SK-N-SH treated with all-trans-retinoic acid at 6 μM for 48 hours (cell line): ENCODE data around the gene CREBBP.
"Not testable (repeated sequence)": the region's sequence is repeated elsewhere in the genome, so short reads cannot be mapped to it uniquely, and the experiment has no call there.

ENCODE experiments used
- ATAC-seq: fragments of 200-7000 bp; cut with Tn5 transposase; 3 replicates; pipeline ENCODE4 v1.9.1; 2020; ENCODE audit warnings: mild to moderate bottlenecking, moderate library complexity
- ARNTL ChIP-seq: fragments of 450-650 bp; formaldehyde crosslinking; IDR thresholded peaks from 2 replicates; pipeline ENCODE4 v1.5.0; 2020; ENCODE audit warnings: low read depth, mild to moderate bottlenecking, moderate library complexity, borderline replicate concordance
- BACH2 ChIP-seq: fragments of 250-450 bp; sonication (Bioruptor Pico); IDR thresholded peaks from 2 replicates; pipeline ENCODE4 v1.9.0; 2021; ENCODE audit warnings: mild to moderate bottlenecking, borderline replicate concordance
- CSDC2 ChIP-seq: fragments of 250-450 bp; sonication (Bioruptor Pico); IDR thresholded peaks from 2 replicates; pipeline ENCODE4 v1.5.0; 2020; ENCODE audit warnings: mild to moderate bottlenecking, moderate library complexity
- ESRRG ChIP-seq: fragments of 250-450 bp; sonication (Bioruptor Pico); IDR thresholded peaks from 2 replicates; pipeline ENCODE4 v1.6.1; 2021; ENCODE audit warnings: mild to moderate bottlenecking
- ISL1 ChIP-seq: fragments of 250-450 bp; sonication (Bioruptor Pico); IDR thresholded peaks from 2 replicates; pipeline ENCODE4 v2.1.2; 2022; ENCODE audit warnings: mild to moderate bottlenecking, moderate library complexity
- OSR1 ChIP-seq: fragments of 250-450 bp; sonication (Bioruptor Pico); IDR thresholded peaks from 2 replicates; pipeline ENCODE4 v1.8.0; 2022; ENCODE audit warnings: moderate library complexity, mild to moderate bottlenecking, inconsistent platforms
- SNAI2 ChIP-seq: fragments of 250-450 bp; sonication (Bioruptor Pico); IDR thresholded peaks from 2 replicates; pipeline ENCODE4 v1.5.0; 2020; ENCODE audit warnings: mild to moderate bottlenecking, moderate library complexity
- ZC3H10 ChIP-seq: fragments of 250-450 bp; sonication (Bioruptor Pico); IDR thresholded peaks from 2 replicates; pipeline ENCODE4 v1.5.1; 2021; ENCODE audit warnings: mild to moderate bottlenecking, moderate library complexity
- ZFP30 ChIP-seq: fragments of 450-650 bp; formaldehyde crosslinking; IDR thresholded peaks from 2 replicates; pipeline ENCODE4 v1.5.0; 2022; ENCODE audit warnings: mild to moderate bottlenecking, moderate library complexity
- ZNF565 ChIP-seq: fragments of 450-650 bp; formaldehyde crosslinking; conservative IDR thresholded peaks from 2 replicates; pipeline ENCODE4 v1.5.0; 2020; ENCODE audit warnings: low read depth, mild to moderate bottlenecking, moderate library complexity
- ZNF70 ChIP-seq: fragments of 450-650 bp; formaldehyde crosslinking; IDR thresholded peaks from 2 replicates; pipeline ENCODE4 v1.5.0; 2020; ENCODE audit warnings: mild to moderate bottlenecking, moderate library complexity
- ZNF8 ChIP-seq: fragments of 450-650 bp; formaldehyde crosslinking; IDR thresholded peaks from 2 replicates; pipeline ENCODE4 v1.5.0; 2020; ENCODE audit warnings: mild to moderate bottlenecking, moderate library complexity
- TF ChIP-seq, protein P1 (sequence below): fragments of 250-450 bp; sonication (Bioruptor Pico); IDR thresholded peaks from 2 replicates; pipeline ENCODE4 v1.5.0; 2020; ENCODE audit warnings: mild to moderate bottlenecking, moderate library complexity
- TF ChIP-seq, protein P2 (sequence below): fragments of 250-450 bp; sonication (Bioruptor Pico); IDR thresholded peaks from 2 replicates; pipeline ENCODE4 v1.8.0; 2020; ENCODE audit warnings: mild to moderate bottlenecking, moderate library complexity, borderline replicate concordance
- TF ChIP-seq, protein P3 (sequence below): fragments of 250-450 bp; sonication (Bioruptor Pico); IDR thresholded peaks from 2 replicates; pipeline ENCODE4 v1.8.0; 2021; ENCODE audit warnings: low read depth, mild to moderate bottlenecking, moderate library complexity, borderline replicate concordance
- TF ChIP-seq, protein P4 (sequence below): fragments of 250-450 bp; sonication (Bioruptor Pico); IDR thresholded peaks from 2 replicates; pipeline ENCODE4 v1.5.1; 2021; ENCODE audit warnings: mild to moderate bottlenecking, moderate library complexity

CREBBP gene

DNA sequence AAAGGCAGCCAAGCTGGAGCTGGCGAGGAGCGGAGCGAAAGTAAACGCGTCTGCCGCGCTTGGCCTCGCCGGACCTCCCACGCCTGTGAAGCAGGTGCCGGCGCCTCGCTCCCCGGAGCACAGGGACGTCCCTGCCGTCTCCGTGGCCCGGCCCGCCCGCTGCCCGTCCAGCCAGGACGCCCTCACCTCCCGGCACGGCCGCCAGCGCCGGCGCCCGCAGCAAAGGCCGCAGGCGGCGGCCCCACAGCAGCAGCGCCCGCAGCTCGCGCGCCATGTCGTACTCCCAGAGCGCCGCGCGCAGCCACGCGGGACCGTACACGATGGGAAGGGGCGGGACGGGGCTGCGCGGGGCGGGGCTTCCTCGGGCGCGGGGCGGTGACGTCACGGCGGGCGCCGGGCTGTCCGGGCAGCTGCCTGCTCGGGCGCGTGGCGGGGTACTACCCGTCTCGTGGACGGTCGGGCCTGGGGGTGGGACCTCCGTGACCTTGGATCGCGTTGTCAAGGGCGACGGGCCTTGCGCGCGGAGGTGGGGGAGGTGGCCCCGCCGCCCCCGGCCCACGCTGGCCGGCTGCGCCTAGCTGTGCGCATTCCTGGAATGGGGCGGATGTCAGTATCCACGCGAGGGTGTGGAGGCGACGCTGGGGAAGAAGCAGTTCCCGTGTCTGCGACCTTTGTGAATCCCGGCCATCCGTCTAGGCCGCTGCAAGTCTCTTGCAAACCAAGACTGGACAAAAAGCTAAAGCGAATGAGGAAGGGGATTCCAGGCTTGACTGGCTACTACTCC is 163.1 kb downstream of the CREBBP start, which contains the start of gene TRAP1:
Gene TRAP1 (minus strand): TSS at position 290 of the 784 bp plus-strand sequence. CDS start 16 bp downstream, at position 274.
- TF ChIP-seq, protein P1, sequence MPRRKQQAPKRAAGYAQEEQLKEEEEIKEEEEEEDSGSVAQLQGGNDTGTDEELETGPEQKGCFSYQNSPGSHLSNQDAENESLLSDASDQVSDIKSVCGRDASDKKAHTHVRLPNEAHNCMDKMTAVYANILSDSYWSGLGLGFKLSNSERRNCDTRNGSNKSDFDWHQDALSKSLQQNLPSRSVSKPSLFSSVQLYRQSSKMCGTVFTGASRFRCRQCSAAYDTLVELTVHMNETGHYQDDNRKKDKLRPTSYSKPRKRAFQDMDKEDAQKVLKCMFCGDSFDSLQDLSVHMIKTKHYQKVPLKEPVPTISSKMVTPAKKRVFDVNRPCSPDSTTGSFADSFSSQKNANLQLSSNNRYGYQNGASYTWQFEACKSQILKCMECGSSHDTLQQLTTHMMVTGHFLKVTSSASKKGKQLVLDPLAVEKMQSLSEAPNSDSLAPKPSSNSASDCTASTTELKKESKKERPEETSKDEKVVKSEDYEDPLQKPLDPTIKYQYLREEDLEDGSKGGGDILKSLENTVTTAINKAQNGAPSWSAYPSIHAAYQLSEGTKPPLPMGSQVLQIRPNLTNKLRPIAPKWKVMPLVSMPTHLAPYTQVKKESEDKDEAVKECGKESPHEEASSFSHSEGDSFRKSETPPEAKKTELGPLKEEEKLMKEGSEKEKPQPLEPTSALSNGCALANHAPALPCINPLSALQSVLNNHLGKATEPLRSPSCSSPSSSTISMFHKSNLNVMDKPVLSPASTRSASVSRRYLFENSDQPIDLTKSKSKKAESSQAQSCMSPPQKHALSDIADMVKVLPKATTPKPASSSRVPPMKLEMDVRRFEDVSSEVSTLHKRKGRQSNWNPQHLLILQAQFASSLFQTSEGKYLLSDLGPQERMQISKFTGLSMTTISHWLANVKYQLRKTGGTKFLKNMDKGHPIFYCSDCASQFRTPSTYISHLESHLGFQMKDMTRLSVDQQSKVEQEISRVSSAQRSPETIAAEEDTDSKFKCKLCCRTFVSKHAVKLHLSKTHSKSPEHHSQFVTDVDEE (CRISPR knock-in tag) = no peak
- peak; percentile 80; the same call in 1 of the 2 replicates for TF ChIP-seq ESRRG (CRISPR knock-in tag)
- TF ChIP-seq, protein P2, sequence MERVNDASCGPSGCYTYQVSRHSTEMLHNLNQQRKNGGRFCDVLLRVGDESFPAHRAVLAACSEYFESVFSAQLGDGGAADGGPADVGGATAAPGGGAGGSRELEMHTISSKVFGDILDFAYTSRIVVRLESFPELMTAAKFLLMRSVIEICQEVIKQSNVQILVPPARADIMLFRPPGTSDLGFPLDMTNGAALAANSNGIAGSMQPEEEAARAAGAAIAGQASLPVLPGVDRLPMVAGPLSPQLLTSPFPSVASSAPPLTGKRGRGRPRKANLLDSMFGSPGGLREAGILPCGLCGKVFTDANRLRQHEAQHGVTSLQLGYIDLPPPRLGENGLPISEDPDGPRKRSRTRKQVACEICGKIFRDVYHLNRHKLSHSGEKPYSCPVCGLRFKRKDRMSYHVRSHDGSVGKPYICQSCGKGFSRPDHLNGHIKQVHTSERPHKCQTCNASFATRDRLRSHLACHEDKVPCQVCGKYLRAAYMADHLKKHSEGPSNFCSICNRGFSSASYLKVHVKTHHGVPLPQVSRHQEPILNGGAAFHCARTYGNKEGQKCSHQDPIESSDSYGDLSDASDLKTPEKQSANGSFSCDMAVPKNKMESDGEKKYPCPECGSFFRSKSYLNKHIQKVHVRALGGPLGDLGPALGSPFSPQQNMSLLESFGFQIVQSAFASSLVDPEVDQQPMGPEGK (CRISPR knock-in tag) = no peak
- peak; percentile 87 for ATAC-seq

DNA sequence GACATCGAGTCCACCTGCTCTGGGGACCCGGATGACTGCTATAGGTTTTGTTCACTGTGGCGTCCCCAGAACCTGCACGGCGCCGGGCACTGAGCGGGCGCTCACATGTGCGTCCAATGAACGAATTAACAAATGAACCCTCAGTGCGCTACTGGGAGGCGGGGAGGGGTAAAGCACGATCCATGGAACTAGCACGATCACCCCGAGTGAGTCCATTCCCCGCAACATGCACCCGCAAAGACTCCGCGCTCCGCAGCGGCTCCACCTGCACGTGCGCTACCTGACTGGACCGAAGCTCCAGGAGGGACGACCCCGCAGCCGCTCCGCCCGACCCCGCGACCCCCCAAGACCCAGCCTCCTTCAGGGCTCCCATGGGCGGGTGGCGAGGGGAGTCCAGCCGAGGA is 163.7 kb downstream of the CREBBP start:
- TF ChIP-seq ZNF8 (CRISPR knock-in tag) (no peak), ZFP30 (CRISPR knock-in tag) (no peak), ISL1 (CRISPR knock-in tag) (no peak), OSR1 (CRISPR knock-in tag) (no peak), ZNF70 (CRISPR knock-in tag) (no peak), ARNTL (CRISPR knock-in tag) (no peak), SNAI2 (CRISPR knock-in tag) (no peak), BACH2 (CRISPR knock-in tag) (no peak)
- TF ChIP-seq, protein P2 (CRISPR knock-in tag) = no peak
- TF ChIP-seq, protein P3, sequence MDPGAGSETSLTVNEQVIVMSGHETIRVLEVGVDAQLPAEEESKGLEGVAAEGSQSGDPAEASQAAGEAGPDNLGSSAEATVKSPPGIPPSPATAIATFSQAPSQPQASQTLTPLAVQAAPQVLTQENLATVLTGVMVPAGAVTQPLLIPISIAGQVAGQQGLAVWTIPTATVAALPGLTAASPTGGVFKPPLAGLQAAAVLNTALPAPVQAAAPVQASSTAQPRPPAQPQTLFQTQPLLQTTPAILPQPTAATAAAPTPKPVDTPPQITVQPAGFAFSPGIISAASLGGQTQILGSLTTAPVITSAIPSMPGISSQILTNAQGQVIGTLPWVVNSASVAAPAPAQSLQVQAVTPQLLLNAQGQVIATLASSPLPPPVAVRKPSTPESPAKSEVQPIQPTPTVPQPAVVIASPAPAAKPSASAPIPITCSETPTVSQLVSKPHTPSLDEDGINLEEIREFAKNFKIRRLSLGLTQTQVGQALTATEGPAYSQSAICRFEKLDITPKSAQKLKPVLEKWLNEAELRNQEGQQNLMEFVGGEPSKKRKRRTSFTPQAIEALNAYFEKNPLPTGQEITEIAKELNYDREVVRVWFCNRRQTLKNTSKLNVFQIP (CRISPR knock-in tag) = no peak
- peak; percentile 68 for ATAC-seq

DNA sequence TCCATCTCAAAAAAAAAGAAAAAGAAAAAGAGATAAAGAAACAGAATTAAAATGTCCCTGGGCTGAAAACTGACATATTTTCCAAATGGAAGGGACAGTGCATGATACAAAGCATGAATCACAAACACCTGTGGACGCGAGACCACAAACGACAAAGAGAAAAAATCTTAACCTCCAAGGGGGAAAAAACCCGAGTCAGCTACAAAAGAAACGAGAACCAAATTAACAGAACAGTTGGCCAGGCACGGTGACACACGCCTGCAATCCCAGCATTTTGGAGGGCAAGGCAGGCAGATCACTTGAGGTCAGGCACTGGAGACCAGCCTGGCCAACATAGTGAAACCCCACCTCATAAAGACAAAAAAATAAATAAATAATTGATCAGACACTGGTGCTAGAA is 165.1 kb downstream of the CREBBP start:
- ATAC-seq = no peak
- no peak for TF ChIP-seq SNAI2 (CRISPR knock-in tag)
- TF ChIP-seq CSDC2 (CRISPR knock-in tag) = no peak
- TF ChIP-seq ISL1 (CRISPR knock-in tag) = no peak
- TF ChIP-seq BACH2 (CRISPR knock-in tag) = no peak
- no peak for TF ChIP-seq ZNF565
- TF ChIP-seq ZC3H10 (CRISPR knock-in tag) = no peak
- TF ChIP-seq, protein P1 (CRISPR knock-in tag) = no peak
- no peak for TF ChIP-seq ARNTL (CRISPR knock-in tag)
- TF ChIP-seq OSR1 (CRISPR knock-in tag) = no peak
- TF ChIP-seq, protein P4, sequence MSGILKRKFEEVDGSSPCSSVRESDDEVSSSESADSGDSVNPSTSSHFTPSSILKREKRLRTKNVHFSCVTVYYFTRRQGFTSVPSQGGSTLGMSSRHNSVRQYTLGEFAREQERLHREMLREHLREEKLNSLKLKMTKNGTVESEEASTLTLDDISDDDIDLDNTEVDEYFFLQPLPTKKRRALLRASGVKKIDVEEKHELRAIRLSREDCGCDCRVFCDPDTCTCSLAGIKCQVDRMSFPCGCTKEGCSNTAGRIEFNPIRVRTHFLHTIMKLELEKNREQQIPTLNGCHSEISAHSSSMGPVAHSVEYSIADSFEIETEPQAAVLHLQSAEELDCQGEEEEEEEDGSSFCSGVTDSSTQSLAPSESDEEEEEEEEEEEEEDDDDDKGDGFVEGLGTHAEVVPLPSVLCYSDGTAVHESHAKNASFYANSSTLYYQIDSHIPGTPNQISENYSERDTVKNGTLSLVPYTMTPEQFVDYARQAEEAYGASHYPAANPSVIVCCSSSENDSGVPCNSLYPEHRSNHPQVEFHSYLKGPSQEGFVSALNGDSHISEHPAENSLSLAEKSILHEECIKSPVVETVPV (CRISPR knock-in tag) = no peak

DNA sequence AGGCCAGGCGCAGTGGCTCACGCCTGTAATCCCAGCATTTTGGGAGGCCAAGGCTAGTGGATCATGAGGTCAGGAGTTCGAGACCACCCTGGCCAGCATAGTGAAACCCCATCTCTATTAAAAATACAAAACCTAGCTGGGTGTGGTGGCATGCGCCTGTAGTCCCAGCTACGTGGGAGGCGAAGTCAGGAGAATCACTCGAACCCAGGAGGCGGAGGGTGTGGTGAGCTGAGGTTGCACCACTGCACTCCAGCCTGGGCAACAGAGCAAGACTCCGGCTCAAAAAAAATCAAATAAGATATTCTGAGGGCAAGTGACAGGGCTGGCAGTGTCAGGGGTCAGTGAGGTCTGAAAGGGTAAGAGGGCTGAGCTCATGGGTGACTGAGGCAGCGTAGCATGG is 166.1 kb downstream of the CREBBP start:
- ATAC-seq = not testable (repeated sequence)
